Measurements from ENCODE around the gene CREBBP. TPM values are rescaled to one million over a fixed set of nuclear protein-coding genes. Genes with fewer than 3 reads are reported as not detected.

The CREBBP gene
- total RNA-seq, 1 donor from 2014 or later = 84.7 TPM

- H3K4me1 Mint-ChIP-seq = peaks cover 8% of the 10 kb centered on the region
- no peak for DNase-seq (ENCODE audit: low read depth, low spot score)
- no peak overlapping the region for H3K4me3 Mint-ChIP-seq
- peaks cover 14% of the 10 kb centered on the region for H3K9me3 Mint-ChIP-seq
- H3K27me3 Mint-ChIP-seq (ENCODE audit: low read depth) = no peaks in the 10 kb centered on the region
- H3K36me3 Mint-ChIP-seq (ENCODE audit: low read depth) = peaks cover 33% of the 10 kb centered on the region
- H3K27ac Mint-ChIP-seq (ENCODE audit: unreplicated experiment) = no peak overlapping the region
- TF ChIP-seq CTCF (conservative IDR thresholded peaks at IDR 0.05) = no peak
Observed at GRCh38 chr16:3832668-3833067, 47.8 kb downstream of the CREBBP start.

- no peak for TF ChIP-seq CTCF (conservative IDR thresholded peaks at IDR 0.05)
- Mint-ChIP-seq H3K36me3 (ENCODE audit: low read depth) (peaks cover 33% of the 10 kb centered on the region), H3K4me3 (no peak overlapping the region), H3K27me3 (ENCODE audit: low read depth) (no peaks in the 10 kb centered on the region), H3K27ac (ENCODE audit: unreplicated experiment) (no peak overlapping the region), H3K4me1 (peaks cover 8% of the 10 kb centered on the region), H3K9me3 (peaks cover 14% of the 10 kb centered on the region)
- no peak for DNase-seq (ENCODE audit: low read depth, low spot score)
Observed at GRCh38 chr16:3830625-3831254, 49.8 kb downstream of the CREBBP start.

GRCh38 chr16:3829631-3830536 is 50.6 kb downstream of the CREBBP start:
- Mint-ChIP-seq H3K4me3 (no peak overlapping the region), H3K36me3 (ENCODE audit: low read depth) (peaks cover 33% of the 10 kb centered on the region), H3K9me3 (peaks cover 14% of the 10 kb centered on the region), H3K4me1 (peaks cover 9% of the 10 kb centered on the region), H3K27me3 (ENCODE audit: low read depth) (no peaks in the 10 kb centered on the region), H3K27ac (ENCODE audit: unreplicated experiment) (no peak overlapping the region)
- no peak for DNase-seq (ENCODE audit: low read depth, low spot score)
- TF ChIP-seq CTCF (conservative IDR thresholded peaks at IDR 0.05) = no peak

- H3K27me3 Mint-ChIP-seq (ENCODE audit: low read depth) = no peaks in the 10 kb centered on the region
- H3K4me1 Mint-ChIP-seq = peaks cover 34% of the 10 kb centered on the region
- no peak for TF ChIP-seq CTCF (conservative IDR thresholded peaks at IDR 0.05)
- no peak overlapping the region for H3K4me3 Mint-ChIP-seq
- peaks cover 6% of the 10 kb centered on the region for H3K36me3 Mint-ChIP-seq (ENCODE audit: low read depth)
- no peaks in the 10 kb centered on the region for H3K9me3 Mint-ChIP-seq
- no peak overlapping the region for H3K27ac Mint-ChIP-seq (ENCODE audit: unreplicated experiment)
- DNase-seq (ENCODE audit: low read depth, low spot score) = no peak
Observed at GRCh38 chr16:3825940-3826339, 54.6 kb downstream of the CREBBP start.

GRCh38 chr16:3825103-3825502 is 55.4 kb downstream of the CREBBP start:
- H3K27ac Mint-ChIP-seq (ENCODE audit: unreplicated experiment) = no peak overlapping the region
- no peaks in the 10 kb centered on the region for H3K27me3 Mint-ChIP-seq (ENCODE audit: low read depth)
- H3K4me3 Mint-ChIP-seq = no peak overlapping the region
- H3K9me3 Mint-ChIP-seq = no peaks in the 10 kb centered on the region
- DNase-seq (ENCODE audit: low read depth, low spot score) = no peak
- peaks cover 5% of the 10 kb centered on the region for H3K36me3 Mint-ChIP-seq (ENCODE audit: low read depth)
- H3K4me1 Mint-ChIP-seq = peaks cover 32% of the 10 kb centered on the region
- no peak for TF ChIP-seq CTCF (conservative IDR thresholded peaks at IDR 0.05)

Measured in neural crest cell (in vitro differentiated cells).